Hepatocyte (in vitro differentiated cells): ENCODE measurements around the gene CYP11A1. TPM values are rescaled to one million over a fixed set of nuclear protein-coding genes. Genes with fewer than 3 reads are reported as not detected.

Experiments used
- DNase-seq: peaks from one replicate; pipeline ENCODE4 v3.0.0-alpha.2; 2016; ENCODE audit warnings: low spot score
- H2AFZ ChIP-seq: fragments of 200-600 bp; sonication (generic); 2 replicates; pipeline ENCODE4 v1.6.0; 2016; ENCODE audit warnings: antibody characterized with exemption, mild to moderate bottlenecking
- H3K27ac ChIP-seq: fragments of 200-600 bp; sonication (generic); 2 replicates; pipeline ENCODE4 v1.5.1; 2016; ENCODE audit warnings: mild to moderate bottlenecking
- H3K27me3 ChIP-seq: fragments of 200-600 bp; sonication (generic); 2 replicates; pipeline ENCODE4 v1.6.1; 2016
- H3K36me3 ChIP-seq: fragments of 200-600 bp; sonication (generic); replicated peaks from 2 replicates; pipeline ENCODE4 v1.5.1; 2016; ENCODE audit warnings: low read depth; ENCODE audit not compliant: insufficient read depth
- H3K4me1 ChIP-seq: fragments of 200-600 bp; sonication (generic); 2 replicates; pipeline ENCODE4 v1.5.1; 2016; ENCODE audit warnings: mild to moderate bottlenecking, moderate library complexity; ENCODE audit not compliant: insufficient read depth
- H3K4me2 ChIP-seq: fragments of 200-600 bp; sonication (generic); 2 replicates; pipeline ENCODE4 v1.6.0; 2016
- H3K4me3 ChIP-seq: fragments of 200-600 bp; sonication (generic); 2 replicates; pipeline ENCODE4 v1.5.1; 2016; ENCODE audit warnings: mild to moderate bottlenecking
- H3K79me2 ChIP-seq: fragments of 200-600 bp; sonication (generic); 2 replicates; pipeline ENCODE4 v1.6.0; 2017; ENCODE audit warnings: mild to moderate bottlenecking
- H3K9me2 ChIP-seq: fragments of 200-600 bp; sonication (generic); replicated peaks from 2 replicates; pipeline ENCODE4 v1.6.0; 2017; ENCODE audit warnings: mild to moderate bottlenecking; ENCODE audit not compliant: insufficient read depth
- H3K9me3 ChIP-seq: fragments of 200-600 bp; sonication (generic); 2 replicates; pipeline ENCODE4 v1.5.1; 2016; ENCODE audit warnings: low read depth, mild to moderate bottlenecking
- H4K20me1 ChIP-seq: fragments of 200-600 bp; sonication (generic); 2 replicates; pipeline ENCODE4 v1.6.0; 2016; ENCODE audit warnings: mild to moderate bottlenecking; ENCODE audit not compliant: insufficient read depth, poor library complexity, severe bottlenecking
- CTCF ChIP-seq: fragments of 200-600 bp; sonication (generic); IDR thresholded peaks from 2 replicates; pipeline ENCODE4 v1.5.1; 2016; ENCODE audit warnings: antibody characterized with exemption, mild to moderate bottlenecking; ENCODE audit not compliant: poor library complexity
- EZH2 ChIP-seq: fragments of 200-600 bp; sonication (generic); IDR thresholded peaks from 2 replicates; pipeline ENCODE4 v1.6.1; 2016; ENCODE audit warnings: antibody characterized with exemption, mild to moderate bottlenecking, borderline replicate concordance
- EZH2phosphoT487 ChIP-seq: fragments of 200-600 bp; sonication (generic); IDR thresholded peaks from one replicate; pipeline ENCODE4 v1.6.1; 2018; ENCODE audit warnings: antibody characterized with exemption, mild to moderate bottlenecking, low read depth, moderate library complexity; ENCODE audit not compliant: unreplicated experiment, severe bottlenecking
- WGBS: methylation state at CpG from one replicate; pipeline ENCODE4 v1.1.6; 2016; ENCODE audit warnings: low lambda C conversion rate; ENCODE audit errors: missing lambda C conversion rate; 5-methylcytosine and 5-hydroxymethylcytosine counted together
- polyA plus RNA-seq: library from polyadenylated mRNA; unstranded; fragments of >200 nt; fragmentation: Nextera tagmentation; extraction: Ambion mirVana; gene quantifications from 2 replicates; pipeline ENCODE4 v1.2.1, GENCODE V29; 2016
- total RNA-seq: library from RNA; depleted of rRNA; stranded (reverse); fragments of >200 nt; gene quantifications from 2 replicates; pipeline ENCODE4 v1.2.3, GENCODE V29; 2014

CYP11A1 gene
- total and polyA plus RNA-seq, 2 experiments from 2014 or later = 0.80 to 2.6 TPM

GRCh38 chr15:74295800-74296199 lies 71.6 kb downstream of the CYP11A1 start:
- no peaks in the 10 kb centered on the region for H3K4me1 ChIP-seq
- H3K36me3 ChIP-seq = no peaks in the 10 kb centered on the region
- H3K4me3 ChIP-seq = no peak overlapping the region
- H3K9me2 ChIP-seq = no peaks in the 10 kb centered on the region
- TF ChIP-seq EZH2phosphoT487 (no peak), EZH2 (no peak), CTCF (no peak)
- H3K9me3 ChIP-seq = no peaks in the 10 kb centered on the region
- no peak for DNase-seq
- peaks cover 18% of the 10 kb centered on the region for H3K27me3 ChIP-seq
- no peaks in the 10 kb centered on the region for H3K79me2 ChIP-seq
- H3K27ac ChIP-seq = no peak overlapping the region
- 71% methylated on average over 6 of the region's 6 CpGs for WGBS
- no peak overlapping the region for H3K4me2 ChIP-seq
- H4K20me1 ChIP-seq = no peaks in the 10 kb centered on the region
- no peak overlapping the region for H2AFZ ChIP-seq

- no peaks in the 10 kb centered on the region for H3K9me2 ChIP-seq
Observed at GRCh38 chr15:74294010-74294409, 73.4 kb downstream of the CYP11A1 start.

GRCh38 chr15:74293021-74293810 lies 74.2 kb downstream of the CYP11A1 start:
- no peaks in the 10 kb centered on the region for H3K9me2 ChIP-seq
- no peaks in the 10 kb centered on the region for H3K36me3 ChIP-seq
- H3K27ac ChIP-seq = no peak overlapping the region
- H3K4me1 ChIP-seq = no peaks in the 10 kb centered on the region
- 72% methylated on average over 3 of the region's 3 CpGs for WGBS
- H3K9me3 ChIP-seq = no peaks in the 10 kb centered on the region
- no peak overlapping the region for H2AFZ ChIP-seq
- no peaks in the 10 kb centered on the region for H3K79me2 ChIP-seq
- DNase-seq = no peak
- no peak overlapping the region for H3K4me2 ChIP-seq
- peaks cover 7% of the 10 kb centered on the region for H3K27me3 ChIP-seq
- H4K20me1 ChIP-seq = no peaks in the 10 kb centered on the region
- H3K4me3 ChIP-seq = no peak overlapping the region
- TF ChIP-seq EZH2phosphoT487 (no peak), EZH2 (no peak), CTCF (no peak)

More at GRCh38 chr15:74294010-74294409, 73.4 kb downstream of the CYP11A1 start:
- H3K27ac ChIP-seq = no peak overlapping the region
- H3K27me3 ChIP-seq = peaks cover 7% of the 10 kb centered on the region
- no peak overlapping the region for H2AFZ ChIP-seq
- 83% methylated on average over 1 of the region's 1 CpG for WGBS
- H3K9me3 ChIP-seq = no peaks in the 10 kb centered on the region
- H3K4me1 ChIP-seq = no peaks in the 10 kb centered on the region
- H3K36me3 ChIP-seq = no peaks in the 10 kb centered on the region
- no peak overlapping the region for H3K4me3 ChIP-seq
- TF ChIP-seq CTCF (no peak), EZH2 (no peak), EZH2phosphoT487 (no peak)
- H4K20me1 ChIP-seq = no peaks in the 10 kb centered on the region
- no peak overlapping the region for H3K4me2 ChIP-seq
- H3K79me2 ChIP-seq = no peaks in the 10 kb centered on the region
- no peak for DNase-seq
